Activated CD4-positive, alpha-beta T cell treated with anti-CD3 and anti-CD28 coated beads, Interleukin-2, amount 50 U/mL, for 16 hours (primary cell): ENCODE measurements around the gene C10orf67.
A peak's percentile ranks its signal among the peaks of the same experiment; 100 is the strongest.
"Not testable (repeated sequence)": the region's sequence is repeated elsewhere in the genome, so short reads cannot be mapped to it uniquely, and the experiment has no call there.

Experiments used
- DNase-seq: peaks from one replicate; pipeline ENCODE4 v3.0.0-alpha.2; 2020

C10orf67 gene

DNA sequence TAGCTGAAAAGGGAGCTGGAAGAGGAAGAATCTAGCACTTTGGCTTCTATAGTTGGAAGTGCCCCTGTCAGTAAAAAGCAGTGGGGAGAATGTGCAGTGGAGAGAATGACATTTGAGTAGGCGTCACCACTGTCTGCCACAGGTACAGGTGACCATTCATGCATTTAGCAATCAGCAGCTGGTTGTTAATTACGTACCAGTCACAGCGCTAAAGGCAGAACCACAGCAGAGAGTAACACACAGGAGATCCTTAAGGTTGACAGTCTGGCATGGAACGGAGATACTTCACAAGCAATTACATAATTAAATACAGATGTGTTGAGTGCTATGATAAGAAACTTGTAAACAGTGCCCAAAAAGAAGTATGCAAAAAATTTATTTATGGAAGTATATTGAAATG lies 24.8 kb downstream of the C10orf67 start:
- DNase-seq = no peak

DNA sequence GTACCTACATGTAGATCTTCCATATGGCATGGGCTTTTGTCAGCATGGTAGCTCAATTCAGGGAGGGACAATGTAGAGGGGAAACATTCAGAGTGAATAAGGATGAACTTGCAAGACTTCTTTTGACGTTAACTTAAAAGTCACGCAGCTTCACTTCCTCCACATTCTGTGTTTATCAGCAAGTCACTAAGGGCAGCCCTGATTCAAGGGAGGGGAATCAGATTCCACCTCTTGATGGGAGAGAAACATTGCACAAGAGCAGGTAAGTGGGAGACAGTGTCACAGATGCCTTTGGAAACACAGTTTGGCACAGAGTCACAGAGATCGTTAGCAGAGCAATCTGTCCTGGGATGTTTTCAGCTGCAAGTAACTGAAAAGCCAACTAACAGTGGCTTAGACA lies 26.2 kb downstream of the C10orf67 start:
- no peak for DNase-seq

DNA sequence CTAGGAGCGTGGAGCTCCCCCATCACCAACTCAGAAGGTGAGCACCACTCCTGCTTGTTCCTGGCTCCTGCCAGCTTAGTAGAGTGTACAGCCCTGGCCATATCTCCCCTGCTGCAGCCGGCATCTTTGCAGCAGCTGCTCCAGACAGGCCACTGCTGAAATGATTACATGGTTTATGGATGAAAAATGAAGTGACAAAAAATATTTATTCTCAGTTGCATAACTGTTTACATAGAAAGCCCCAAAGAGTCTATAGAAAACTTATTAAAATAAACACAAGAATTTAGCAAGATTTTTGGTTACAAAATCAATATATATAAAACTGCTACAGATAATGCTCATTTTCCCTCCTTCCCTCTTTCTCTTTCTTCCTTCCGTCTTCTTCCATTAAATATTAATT lies 27.2 kb downstream of the C10orf67 start:
- DNase-seq = no peak

DNA sequence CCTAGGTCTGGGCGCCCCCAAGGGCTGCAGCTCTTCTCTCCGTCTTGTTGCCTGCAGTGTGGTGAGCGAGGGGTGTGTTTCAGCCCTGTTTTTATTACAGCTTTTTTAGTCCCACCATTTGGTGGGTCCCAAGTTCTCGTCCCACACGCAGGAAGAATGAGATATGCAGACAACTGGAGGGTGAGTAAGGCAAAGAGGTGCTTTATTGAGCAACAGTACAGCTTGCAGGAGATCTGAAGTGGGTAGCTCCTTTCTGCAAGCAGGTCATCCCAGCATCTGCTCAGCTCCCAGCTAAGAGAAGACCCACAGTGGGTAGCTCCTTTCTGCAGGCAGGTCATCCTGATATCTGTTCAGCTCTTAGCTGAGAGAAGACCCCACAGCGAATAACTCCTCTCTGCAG lies 28.2 kb downstream of the C10orf67 start:
- no peak for DNase-seq

DNA sequence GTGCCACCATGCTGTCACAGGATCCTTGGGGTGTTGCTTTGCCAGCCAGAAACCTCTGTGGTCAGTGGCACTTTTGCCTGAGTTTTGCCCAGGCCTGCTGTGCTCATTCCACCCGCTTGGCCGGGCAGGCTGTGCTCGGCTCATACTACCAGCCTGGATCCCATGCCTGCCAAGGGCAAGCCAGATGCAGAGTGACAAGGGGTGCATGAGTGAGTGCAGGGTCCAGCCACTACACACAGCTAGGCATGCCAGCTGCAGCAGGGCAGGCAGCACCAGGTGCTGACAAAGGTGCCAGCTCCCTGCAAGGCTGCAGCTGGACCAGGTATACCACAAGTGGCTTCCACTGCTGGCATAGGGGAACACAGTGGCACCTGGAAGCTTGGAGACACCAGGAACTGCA lies 28.6 kb downstream of the C10orf67 start:
- DNase-seq = no peak

DNA sequence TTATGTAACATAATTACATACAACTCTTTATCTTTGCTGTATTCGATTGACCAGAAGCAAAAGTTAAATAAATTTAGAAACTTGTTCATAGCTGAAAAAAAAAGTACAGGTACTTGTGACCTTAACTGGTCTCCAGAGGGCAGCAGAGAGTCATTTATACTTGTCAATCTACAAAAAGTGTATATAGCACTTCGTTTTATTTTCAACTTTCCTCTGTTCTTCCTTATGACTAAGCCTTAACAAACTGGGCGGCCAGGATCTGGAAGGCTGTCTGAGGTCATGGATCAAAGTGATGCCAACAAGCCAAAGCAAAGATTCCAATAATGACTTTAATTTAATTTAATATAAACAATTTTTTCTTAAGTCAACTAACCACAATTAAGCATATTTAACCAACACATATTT lies 29.8 kb downstream of the C10orf67 start:
- DNase-seq = peak; percentile 76

DNA sequence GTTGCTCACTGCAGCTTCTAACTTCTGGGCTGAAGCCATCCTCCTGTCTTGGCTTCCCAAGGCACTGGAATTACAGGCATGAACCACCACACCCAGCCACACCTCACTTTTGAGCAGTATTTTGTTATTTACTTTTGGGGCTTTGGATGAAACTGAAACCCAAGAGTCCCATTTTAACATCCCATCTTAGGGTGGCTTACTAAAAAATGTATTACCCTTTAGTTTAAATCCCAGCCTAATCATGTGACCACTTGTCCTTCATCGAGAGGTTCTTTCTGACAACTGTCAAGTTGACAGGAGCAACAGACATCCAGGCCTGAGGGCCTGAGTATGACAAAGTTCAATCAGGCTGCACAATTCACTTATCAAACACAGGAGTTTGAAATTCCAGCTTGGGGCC lies 33.6 kb downstream of the C10orf67 start:
- no peak for DNase-seq

DNA sequence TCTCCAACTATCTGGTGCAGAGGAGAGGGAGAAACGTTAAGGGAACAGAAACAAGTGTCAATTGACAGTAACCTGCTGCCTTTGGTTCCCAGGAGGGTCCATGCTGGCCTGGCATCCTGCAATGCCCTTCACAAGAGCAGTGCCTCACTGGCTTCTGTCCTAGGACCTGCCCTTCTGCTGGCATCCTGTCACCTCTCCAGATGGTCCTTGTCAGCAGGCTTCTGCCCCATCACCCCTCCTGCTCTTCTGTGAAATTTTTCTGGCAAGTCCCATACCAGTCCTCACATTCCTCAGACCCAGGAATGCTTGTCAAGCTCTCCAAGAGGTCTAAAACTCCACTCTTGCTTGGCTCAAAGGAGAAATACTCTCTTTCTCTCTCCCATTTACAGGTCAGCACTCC lies 34.2 kb downstream of the C10orf67 start:
- no peak for DNase-seq

DNA sequence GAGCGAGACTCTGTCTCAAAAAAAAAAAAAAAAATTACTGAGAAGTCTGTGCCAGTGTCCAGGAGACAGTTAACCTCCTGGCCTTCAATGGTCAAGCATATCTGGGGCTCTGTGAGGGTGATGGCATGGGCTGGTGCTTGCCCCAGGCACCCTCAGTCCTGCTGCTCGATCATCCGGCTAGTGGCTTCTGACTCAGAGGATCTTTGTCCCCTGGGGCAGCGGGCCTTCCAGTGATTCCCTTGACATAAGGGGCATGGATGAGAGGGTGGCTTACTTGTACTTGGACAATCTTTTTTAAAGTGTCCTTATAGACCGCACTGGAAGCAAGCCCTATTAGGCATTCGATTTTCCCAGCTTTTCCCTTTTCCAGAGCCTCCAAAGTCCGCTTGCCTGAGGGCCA lies 44.6 kb downstream of the C10orf67 start:
- not testable (repeated sequence) for DNase-seq

DNA sequence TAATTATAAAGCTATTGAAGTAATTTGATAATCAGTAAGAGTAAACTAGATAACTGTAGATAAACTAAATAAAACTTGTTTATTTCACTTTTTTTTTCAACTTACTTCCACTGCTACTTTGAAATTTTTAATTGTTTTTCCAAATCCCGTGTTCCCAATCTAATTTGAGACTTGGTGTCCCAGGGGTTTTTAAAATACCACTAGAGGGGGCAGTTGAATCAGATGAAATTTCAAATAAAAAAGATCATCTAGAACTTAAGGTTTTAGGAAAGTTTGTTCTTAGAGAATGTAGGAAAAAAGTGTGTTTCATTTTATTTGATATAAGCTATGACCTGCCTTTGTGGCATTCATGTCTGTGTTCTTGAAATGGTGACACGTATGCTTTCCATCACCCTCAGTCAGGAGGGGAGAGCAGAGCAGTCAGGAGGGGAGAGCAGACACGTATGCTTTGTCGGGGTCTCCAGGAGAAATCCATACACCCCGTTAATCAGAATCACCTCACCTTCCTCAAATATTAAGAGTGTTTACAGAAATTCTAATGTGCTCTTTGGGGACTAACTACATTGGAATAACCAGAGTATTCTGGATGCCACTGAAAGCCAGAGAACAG lies 49.9 kb downstream of the C10orf67 start:
- DNase-seq = peak; percentile 14

DNA sequence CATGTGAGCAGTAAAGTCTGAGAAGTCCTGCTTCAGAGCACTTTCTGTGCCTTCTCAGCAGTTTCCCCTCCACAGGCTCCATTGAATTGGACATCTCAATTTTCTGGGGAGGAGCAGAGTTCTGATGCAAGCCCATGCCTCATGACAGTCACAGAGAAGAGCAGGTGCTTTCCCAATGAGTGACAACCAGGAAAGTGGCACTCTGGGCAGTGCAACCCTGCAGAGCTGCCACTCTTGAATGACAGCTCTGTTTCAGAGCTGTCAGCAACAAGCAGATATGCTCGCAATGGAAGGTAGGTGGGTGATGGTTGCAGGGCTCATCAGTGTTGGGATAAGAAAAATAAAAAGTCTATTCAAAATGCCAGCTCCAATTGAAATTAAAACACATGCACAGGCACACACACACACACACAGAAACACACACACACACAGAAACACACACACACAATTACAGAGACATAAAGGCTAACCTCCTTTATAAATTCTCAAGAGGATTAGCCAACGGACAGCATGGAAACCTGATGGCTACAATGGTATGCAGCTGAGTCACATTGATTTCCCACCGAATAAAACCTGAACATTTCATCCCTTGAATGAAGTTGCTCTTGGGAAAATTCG lies 50.5 kb downstream of the C10orf67 start:
- peak; percentile 2 for DNase-seq

DNA sequence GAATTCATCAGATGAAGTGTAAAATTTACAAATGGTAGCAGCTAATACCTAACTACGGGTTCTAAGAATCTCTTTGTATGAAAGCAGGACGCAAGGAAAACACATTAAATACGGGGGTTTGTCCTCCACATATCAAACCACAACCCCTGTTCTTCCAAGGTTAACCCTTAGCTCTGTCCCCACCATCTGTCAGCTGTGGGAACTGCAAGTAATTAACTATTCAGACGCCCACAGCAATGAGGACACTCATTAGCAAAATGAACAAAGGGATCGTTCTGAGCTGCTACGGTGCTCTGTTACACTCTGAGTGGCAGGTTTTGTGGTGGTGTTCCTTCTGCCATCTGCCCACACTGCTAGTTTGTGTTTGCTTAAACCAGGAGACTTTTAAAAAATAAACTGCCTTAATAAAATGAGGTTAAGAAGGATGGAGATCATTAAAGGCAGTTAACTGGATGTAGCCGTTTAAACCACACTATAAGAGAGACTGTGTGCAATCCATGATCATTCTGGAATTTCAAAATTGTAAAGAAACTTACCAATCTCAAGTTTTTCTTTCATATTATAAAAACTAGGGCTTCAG lies 51.4 kb downstream of the C10orf67 start:
- DNase-seq = peak; percentile 59

DNA sequence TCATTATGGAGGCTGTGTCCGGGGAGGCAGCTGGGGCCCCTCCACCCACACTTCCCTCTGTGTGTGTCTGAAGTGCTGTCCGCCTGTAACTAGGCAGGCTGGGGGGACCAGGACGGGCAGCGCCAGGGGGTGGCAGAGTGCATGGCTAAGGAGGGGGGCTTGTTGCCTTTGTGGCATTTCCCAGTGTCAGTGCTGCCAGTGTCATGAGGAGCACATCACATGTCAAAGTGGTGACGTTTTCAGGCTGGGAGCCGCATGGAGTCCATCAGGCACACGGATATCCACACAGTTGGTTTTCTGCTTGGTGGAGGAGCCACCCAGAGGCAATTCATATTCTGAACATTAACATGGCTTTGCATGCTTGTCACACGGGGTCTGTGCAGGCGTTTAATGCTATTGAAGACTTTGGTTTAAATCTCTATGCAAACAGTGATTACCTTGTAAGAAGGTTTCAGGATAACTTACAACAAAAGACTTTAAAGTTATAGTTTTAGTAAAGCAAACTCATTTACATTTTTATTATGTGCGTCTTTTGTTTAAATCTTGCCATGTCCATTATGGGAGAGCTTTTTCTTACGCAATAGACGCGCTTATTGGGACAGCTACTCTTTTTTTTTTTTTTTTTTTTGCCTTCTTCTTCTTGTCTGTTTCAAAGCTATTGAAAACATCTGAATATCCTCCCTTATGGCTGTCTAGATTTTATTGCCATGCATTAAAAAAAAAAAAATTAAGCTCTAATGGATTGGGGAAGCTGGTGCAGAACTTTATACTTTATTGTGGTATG lies 52.9 kb downstream of the C10orf67 start:
- DNase-seq = no peak

DNA sequence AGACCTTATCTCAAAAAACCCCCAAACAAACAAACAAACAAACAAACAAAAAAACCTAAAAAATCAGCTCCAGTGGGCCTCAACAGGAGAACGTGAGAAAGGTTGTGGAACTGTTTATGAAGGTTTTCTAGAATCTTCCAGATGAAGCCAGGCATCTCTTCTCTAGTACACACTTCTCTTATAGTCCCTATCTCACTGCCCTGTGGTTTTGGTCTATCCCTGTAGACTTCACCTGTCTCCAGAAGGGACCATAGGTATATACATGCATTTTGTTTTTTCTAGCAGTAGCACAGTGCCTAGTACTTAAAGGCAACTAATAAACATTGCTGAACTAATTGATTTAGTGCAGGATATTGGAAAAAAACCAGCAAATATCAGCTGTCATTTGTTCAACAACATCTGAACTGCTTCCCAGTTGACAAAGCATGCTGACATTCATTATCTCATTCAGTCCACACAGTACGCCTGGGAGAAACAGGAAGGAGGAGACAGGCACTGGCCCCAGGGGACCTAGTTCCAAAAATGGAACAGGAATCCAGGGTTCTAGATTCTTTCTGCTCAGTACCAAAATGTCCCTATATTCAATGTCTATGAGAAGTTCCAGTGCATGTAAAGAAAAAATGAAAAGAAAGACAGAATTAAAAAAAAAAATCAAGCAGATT lies 59.8 kb downstream of the C10orf67 start:
- DNase-seq = no peak

DNA sequence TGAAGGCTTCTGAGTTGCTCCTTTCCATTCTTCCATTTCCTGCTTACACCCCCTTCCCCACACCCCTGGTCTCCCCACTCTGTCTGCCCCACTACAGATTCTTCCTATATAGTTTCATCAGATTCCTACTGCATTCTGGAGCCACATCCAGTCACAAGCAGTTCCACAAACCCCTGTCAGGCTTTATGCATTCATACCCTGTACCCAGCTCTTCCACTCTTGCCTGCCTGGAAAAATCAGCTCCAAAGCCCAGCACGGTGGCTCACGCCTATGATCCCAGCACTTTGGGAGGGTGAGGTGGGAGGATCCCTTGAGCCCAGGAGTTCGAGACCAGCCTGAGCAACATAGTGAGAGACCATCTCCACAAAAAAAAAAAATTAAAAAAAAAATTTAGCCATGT lies 60.4 kb downstream of the C10orf67 start:
- DNase-seq = no peak

DNA sequence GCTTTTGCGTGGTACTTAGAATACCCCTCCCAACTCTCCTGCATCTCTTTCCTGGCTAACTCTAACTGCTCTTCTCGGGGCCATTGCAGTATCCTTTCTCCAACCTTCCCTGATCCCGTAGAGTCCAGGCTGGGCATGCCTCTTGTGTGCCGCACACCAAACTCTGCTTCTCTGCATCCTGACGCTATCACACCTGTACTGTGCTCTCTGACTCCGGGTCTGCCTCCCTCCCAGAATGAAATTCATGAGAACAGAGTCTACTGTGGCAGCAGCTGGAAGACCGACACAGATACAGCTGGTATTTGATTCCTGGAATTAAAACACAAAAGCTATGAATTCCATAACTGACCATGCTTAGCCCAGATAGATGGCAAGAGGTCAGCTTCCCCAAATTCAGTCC lies 60.9 kb downstream of the C10orf67 start:
- no peak for DNase-seq

DNA sequence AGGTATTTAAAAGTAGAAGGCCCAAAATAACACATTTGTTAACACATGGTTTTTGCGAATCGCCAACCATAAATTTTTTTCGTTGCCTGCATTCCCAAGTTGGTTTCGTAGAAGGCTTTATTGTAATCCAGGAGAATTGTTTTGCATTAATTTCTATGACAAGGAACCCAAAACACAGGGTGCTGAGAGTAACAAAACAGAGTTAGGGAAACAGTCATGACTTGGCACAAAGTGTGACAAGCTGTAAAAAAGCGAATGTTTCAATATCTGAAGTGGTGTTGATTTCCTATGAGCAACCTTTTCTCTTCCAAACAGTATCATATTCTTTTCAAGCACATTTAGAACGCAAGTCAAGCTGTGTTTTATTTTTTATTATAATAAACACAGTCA lies 63.6 kb downstream of the C10orf67 start:
- DNase-seq = no peak

DNA sequence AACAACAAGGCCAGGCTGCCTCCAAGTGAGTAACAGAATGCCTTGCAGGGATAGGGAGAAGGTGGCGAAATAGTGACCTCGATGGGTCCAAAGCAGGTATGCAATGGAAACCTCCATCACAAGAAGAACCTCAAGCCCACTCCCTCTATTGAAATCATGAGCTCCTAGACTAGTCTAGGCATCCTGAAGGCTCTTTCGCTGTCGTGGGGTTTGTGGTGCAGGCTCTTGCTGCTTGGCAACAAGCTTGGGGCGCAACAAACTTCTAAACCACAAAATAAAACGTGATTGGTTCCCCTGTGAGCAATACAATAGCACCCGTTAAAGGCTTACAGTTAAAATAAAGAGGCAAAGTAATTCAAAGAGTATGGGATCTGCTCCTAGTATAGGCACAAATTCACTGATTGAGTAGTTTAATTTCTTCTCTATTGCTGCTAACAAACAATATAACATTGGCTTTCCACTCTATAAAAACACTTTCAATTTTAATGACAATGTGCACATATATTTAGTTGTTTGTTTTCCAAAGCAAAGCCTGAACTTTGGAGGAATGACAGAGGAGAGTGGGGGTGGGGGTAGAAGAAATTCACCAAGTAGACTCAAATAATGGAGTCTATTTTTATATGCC lies 64.1 kb downstream of the C10orf67 start:
- no peak for DNase-seq

DNA sequence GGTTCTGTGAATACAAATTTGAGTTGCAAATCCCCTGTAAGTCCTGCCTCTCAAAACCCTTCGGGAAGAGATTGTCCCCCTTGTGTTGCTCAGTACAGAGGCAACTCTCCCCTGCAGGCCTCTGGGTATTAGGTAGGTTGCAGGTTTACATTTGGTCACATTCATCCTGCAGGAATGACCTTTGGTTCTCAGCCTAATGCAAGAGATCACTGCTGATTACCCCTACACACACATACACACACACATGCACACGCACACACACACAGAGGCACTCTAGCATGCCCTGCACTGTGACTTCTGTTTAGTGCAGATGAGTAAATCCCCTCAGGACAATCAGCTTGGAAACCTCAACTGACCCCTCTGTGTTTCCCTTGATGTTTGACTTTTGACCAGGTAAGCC lies 69.2 kb downstream of the C10orf67 start:
- DNase-seq = no peak

DNA sequence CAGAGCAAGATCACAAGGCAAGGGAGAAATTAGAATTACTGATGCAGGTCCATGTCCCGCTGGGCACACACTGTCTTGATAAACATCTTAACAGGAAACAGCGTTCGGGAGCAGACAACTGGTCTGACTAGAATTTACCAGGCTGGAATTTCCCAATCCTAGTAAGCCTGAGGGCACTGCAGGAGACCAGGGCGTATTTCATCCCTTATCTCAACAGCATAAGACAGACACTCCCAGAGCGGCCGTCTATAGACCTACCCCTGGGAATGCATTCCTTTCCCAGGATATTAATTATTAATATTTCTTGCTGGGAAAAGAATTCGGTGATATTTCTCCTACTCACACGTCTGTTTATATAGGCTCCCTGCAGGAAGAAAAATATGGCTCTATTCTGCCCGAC lies 70.4 kb downstream of the C10orf67 start:
- not testable (repeated sequence) for DNase-seq

DNA sequence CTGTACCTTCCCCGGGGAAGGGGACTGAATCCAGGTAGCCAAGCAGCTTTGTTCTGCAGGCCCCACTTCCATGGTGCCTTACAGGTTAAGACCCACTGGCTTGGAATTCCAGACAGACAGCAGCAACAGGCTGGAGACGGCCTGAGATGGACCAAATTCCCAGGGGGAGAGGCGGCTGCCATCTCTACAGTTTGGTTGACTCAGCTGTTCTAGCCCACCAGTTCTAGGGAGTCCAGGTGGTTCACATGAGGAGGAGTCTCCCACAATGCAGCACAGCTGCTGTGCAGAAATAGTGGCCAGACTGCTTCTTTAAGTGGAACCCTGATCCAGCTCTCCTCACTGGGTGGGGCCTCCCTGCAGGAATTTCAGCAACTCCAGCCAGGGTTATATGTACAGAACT lies 74.1 kb downstream of the C10orf67 start:
- no peak for DNase-seq

DNA sequence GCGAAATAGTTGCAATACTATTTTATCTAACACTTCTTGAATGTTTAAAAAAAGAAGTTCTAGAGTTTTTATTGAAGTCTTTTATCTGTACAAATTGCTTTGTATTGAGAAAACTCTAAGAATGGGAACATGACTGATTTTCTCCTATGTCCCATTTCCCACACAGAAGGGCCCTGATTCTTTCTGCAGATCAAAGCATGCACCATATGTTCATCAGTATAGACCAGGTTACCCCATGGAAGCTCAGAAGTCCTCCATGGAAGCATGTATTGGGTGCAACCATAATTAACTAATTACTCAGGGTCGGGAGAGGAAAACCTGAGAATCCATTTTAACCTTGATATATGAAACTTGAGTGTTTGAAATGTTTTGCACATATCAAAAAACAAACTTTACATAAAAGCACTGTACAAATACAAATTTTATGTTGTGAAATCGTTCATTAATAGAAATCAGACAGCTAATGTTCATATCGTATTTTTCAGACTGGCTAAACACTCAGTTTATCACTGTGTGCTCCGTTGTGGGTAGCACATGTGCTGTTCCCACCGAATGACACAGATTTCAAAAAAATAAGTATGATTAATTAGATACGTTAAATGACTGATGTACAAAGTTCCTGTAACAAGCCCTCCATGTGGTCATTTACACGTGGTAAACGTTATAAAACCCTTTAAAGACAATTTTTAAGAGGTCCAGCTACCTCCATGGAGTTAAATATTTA lies 81.0 kb downstream of the C10orf67 start:
- no peak for DNase-seq
